ENCODE measurements around the gene NOTCH4.
A peak's percentile ranks its signal among the peaks of the same experiment; 100 is the strongest.
"Not testable (repeated sequence)": the region's sequence is repeated elsewhere in the genome, so short reads cannot be mapped to it uniquely, and the experiment has no call there.

NOTCH4 gene

DNA sequence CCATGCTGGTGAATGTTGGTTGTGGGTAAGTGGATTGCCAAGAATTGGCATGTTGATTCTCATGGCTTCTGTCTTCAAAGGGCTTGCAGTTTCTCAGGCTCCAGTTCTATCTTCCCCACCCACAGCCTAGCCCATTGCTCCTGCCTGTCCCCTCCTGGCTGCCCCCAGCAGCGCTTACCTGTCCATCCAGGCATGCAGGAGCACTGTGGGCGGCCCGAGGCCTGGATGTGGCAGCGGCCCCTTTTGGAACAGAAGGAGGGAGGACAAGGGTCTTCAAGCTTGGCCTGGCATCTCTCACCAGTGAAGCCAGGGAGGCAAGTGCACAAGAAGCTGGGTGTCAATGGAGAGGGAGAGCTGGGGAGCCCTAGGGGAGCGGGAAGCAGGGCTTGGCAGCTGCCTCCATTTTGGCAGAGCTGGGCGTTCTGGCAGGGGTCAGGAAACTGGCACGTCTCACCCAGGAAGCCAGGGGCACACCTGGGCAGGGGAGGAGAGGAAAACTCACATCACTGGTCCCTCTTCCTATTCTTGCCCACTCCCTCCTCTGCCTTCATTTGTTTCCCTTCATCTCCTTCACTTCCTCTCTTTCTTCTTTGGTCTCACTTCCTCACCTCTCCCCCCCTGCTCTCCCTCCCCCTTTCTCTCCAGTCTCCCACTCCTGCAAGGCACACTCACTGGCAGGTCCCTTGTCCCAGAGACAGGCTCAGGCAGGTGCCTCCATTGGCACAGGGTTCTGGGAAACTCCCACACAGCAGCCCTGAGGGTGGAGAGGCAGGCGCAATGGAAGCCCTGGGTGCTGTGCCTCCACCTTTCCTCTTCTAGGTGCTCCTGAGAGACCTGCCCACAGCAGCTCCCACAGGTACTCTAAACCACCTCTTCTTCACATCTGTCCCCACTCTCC, 1.3 kb downstream of the NOTCH4 start:
- in situ Hi-C loops (cut with MboI; ENCODE audit: low pct_unique_long_range_greater_than_20kb, low sequenced_read_pairs), result no loop called here
- no peak for DNase-seq

DNA sequence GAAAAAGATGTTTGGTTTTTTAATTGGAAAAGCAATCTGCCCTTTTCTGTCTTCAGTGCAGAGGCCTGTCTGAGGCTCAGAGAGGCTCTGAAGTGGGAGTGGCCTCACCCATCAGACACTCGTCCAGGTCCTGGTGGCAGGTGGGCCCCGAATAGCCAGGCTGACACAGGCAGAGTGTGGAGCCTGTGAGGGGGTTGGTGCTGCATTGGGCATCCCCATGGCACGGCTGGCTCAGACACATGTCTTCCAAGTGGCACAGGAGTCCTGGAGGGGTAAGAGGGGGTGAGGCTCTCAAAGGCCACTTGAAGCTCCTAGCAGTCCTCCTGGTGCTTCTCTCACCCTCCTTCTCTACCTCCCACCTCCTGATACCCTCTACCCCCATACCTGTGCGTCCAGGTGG, 3.8 kb downstream of the NOTCH4 start:
- DNase-seq, result no peak
- in situ Hi-C loops (cut with MboI; ENCODE audit: low pct_unique_long_range_greater_than_20kb, low sequenced_read_pairs), result no loop called here

DNA sequence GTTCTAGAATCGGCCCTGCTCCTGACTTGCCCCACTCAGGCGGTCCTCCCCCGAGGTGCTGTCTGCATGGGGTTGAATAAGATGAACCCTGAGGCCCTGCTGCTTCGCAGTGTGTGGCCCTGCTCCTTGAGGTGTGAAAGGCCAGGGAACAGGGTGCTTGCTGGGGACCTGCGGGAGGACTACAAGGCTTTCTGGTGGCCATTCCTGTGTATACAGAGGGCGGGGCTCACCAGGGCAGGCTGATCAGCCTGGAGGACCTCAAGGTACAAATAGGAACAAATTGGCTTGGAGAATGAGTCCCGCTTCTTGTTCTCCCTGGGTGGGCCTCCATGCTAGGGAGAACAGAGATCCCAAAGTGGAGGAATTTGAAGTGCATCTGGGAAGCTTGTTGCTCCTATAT, 5.7 kb downstream of the NOTCH4 start:
- in situ Hi-C loops (cut with MboI; ENCODE audit: low pct_unique_long_range_greater_than_20kb, low sequenced_read_pairs), result no loop called here

DNA sequence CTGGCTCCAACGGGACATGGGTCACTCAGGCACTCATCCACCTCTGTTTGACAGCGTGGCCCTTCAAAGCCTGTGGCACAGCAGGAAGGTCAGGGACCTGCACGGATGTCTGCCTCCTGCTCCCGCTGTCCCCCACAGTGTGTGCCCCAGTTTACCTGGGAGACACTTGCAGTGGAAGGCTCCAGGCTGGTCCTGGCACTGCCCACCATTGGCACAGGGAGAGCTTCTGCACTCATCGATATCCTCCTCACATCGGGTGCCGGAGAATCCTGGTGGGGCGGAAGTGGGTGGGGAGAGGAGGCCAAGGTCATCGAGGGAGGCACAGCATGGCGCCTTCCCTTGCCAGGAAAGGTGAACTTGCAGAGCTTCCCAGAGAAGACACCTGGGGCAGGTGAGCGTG, 6.9 kb downstream of the NOTCH4 start:
- in situ Hi-C loops (cut with MboI; ENCODE audit: low pct_unique_long_range_greater_than_20kb, low sequenced_read_pairs), result no loop called here
- DNase-seq, result no peak

More for the DNA sequence above, 5.7 kb downstream of the NOTCH4 start:
- no peak for DNase-seq

DNA sequence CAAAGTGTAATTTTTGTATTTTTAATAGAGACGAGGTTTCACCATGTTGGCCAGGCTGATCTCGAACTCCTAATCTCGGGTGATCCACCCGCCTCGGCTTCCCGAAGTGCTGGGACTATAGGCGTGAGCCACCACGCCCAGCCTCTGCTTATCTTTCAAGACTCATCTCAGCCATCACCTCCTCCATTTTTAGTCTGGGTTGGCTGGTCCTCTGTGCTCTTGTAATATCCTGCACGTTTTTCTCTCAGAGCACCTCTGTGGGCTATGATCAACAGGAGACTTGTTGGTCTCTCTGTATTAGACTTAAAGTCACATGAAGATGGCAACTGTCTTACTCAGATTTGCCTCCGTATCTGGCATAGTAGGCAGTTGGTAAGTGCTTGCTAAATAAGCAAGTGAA, 7.6 kb downstream of the NOTCH4 start:
- in situ Hi-C loops (cut with MboI; ENCODE audit: low pct_unique_long_range_greater_than_20kb, low sequenced_read_pairs), result no loop called here

DNA sequence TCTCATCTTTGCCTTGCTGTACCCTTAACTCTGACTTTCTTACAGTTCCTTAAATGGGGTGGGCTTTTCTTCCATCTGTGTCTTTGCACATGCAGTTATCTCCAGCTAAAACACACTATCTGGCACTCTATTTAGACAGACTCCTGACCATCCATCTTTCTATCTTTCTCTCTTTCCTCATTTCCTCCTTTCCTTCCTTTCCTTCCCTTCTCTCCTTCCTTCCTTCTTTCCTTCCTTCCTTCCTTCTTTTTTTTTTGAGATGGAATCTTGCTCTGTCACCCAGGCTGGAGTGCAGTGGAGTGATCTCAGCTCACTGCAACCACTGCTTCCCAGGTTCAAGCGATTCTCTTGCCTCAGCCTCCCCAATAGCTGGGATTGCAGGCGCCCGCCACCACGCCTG, 8.2 kb downstream of the NOTCH4 start:
- in situ Hi-C loops (cut with MboI; ENCODE audit: low pct_unique_long_range_greater_than_20kb, low sequenced_read_pairs), result no loop called here
- DNase-seq, result no peak

More for the DNA sequence above, 7.6 kb downstream of the NOTCH4 start:
- no peak for DNase-seq

DNA sequence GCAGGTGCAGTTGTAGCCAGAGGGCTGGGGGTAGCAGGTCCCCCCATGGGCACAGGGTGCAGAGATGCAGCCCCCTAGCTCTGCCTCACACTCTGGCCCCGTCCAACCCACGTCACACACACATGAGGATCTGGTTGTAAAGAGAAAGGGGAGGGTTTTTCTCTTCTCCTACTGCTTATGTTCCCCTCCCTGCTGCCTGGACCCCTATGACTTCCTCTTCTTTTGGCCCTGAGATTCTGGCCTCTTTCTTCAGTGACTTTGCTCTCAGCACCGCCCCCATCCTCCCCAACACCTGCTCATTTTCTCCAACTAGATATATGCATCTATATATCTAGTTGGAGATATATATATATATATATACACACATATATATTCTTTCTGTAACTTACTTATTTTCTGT, 9.7 kb downstream of the NOTCH4 start:
- DNase-seq, result peak; percentile 29
- in situ Hi-C loops (cut with MboI; ENCODE audit: low pct_unique_long_range_greater_than_20kb, low sequenced_read_pairs), result no loop called here

DNA sequence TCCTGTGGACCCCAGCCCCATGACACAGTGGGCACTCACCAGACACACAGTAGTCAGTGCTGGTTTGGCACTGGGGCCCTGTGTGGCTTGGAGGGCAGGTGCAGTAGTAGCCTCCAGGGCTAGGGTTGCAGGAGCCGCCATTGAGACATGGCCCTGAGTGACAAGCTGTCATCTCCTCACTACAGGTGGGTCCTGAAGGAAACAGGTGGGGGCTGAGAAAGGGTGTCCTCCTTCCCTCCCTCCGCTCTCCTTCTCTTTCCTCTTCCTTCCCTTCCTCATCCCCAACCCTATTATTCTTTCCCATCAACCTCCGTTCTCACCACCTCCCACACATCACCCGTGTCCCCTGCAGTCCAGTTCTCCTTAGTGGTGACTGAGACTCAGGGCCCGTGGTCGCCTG, 10.2 kb downstream of the NOTCH4 start:
- DNase-seq, result no peak
- in situ Hi-C loops (cut with MboI; ENCODE audit: low pct_unique_long_range_greater_than_20kb, low sequenced_read_pairs), result no loop called here

DNA sequence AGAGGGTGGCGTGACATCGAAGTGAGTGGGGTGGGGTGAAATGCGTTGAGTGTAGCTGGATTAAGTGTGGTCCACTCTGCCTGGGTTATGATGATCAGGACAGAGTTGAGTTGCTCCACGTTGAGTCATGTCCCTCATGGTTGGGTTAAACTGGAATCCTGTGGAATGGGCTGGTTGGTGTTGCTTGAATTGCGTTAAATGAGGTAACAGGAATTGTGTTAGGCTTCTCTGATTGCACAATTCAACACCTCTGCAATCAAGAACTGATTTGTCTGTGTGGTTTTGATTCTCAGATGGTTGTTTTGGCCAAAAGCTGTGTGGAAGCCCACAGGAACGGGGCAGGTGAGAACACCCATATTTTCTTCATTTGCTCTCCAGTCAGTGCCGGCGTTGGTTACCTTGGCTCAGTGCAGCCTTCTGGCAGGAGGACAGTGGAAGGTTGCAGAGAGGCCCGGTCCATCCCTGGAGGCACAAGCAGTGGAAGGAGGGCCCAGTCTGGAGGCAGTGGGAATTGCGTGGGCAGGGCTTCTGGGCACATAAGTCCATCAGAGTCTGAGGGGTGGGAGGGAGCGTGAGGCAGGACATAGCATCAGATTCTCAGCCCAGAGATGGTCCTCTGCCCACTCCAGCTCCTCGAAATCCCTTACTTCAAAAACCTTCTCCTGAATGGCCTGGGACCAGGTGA, 11.6 kb downstream of the NOTCH4 start:
- no peak for DNase-seq
- in situ Hi-C loops (cut with MboI; ENCODE audit: low pct_unique_long_range_greater_than_20kb, low sequenced_read_pairs), result no loop called here

DNA sequence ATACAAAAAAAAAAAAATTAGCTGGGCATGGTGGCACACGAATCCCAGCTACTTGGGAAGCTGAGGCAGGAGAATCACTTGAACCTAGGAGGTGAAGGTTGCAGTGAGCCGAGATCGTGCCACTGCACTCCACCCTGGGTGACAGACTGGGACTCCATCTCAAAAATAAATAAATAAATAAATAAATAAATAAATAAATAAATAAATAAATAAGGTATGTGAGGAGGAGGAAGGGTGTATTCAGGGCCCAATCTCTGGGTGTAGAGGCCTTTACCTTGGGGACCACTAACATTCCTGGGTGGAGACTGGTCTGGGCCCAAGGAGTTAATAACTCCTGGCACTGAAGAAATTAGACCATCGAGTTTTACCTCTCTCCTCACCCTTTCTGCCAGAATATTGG, 12.4 kb downstream of the NOTCH4 start:
- DNase-seq; in situ Hi-C loops (cut with MboI; ENCODE audit: low pct_unique_long_range_greater_than_20kb, low sequenced_read_pairs): not testable (repeated sequence)

DNA sequence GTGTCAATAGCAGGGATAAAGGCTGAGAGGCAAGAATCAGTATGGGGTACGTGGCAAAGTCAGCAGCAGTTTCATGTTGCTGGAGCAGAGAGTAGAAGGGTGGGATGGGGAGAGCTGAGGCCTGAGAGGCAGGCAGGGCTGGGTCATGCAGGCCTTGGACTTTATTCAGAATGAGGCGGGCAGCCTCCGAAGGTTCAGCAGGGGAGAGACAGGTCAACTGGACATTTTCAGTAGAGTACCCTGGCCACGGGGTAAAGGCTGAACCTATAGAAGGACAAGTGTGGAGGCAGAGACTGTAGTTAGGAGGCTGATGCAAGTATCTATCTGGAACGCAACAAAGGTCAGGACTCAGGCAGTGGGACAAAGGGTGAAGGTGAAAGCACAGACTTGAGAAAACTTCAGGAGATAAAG, 13.7 kb downstream of the NOTCH4 start:
- no peak for DNase-seq
- in situ Hi-C loops (cut with MboI; ENCODE audit: low pct_unique_long_range_greater_than_20kb, low sequenced_read_pairs), result no loop called here

DNA sequence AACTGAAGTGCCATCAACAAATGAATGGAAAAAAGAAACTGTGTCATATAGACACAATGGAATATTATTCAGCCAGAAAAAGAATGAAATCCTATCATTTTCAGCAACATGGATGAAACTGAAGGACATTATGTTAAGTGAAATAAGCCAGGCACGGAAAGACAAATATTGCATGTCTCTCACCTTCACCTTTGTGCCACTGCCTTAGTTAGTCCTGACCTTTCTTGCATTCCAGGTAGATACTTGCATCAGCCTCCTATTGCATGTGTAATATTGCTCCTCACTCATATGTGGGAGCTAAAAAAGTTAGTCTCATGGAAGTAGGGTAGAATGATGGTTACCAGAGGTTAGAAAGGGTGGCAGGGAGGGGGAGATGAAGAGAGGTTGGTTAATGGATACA, 14.9 kb downstream of the NOTCH4 start:
- DNase-seq, result no peak
- in situ Hi-C loops (cut with MboI; ENCODE audit: low pct_unique_long_range_greater_than_20kb, low sequenced_read_pairs), result no loop called here

DNA sequence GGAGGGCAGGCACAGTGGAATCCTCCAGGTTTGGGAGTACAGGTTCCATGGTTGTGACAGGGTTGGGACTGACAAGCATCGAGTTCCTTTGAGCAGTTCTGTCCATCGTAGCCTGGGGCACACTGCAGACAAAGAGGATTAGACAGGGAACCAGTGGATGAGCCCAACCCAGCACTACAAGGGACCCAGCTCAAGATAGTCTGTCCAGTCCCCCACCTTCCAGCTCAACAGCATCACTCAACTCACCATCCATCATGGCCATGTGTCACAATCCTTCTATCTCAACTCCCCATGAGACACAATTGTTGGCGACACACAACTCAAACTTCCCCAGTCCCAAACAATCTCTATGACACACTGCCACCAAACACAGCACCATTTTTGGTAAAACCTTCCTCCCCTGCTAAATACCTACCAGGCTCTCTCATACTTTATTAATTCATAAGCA, 19.6 kb downstream of the NOTCH4 start:
- no peak for DNase-seq
- in situ Hi-C loops (cut with MboI; ENCODE audit: low pct_unique_long_range_greater_than_20kb, low sequenced_read_pairs), result no loop called here

DNA sequence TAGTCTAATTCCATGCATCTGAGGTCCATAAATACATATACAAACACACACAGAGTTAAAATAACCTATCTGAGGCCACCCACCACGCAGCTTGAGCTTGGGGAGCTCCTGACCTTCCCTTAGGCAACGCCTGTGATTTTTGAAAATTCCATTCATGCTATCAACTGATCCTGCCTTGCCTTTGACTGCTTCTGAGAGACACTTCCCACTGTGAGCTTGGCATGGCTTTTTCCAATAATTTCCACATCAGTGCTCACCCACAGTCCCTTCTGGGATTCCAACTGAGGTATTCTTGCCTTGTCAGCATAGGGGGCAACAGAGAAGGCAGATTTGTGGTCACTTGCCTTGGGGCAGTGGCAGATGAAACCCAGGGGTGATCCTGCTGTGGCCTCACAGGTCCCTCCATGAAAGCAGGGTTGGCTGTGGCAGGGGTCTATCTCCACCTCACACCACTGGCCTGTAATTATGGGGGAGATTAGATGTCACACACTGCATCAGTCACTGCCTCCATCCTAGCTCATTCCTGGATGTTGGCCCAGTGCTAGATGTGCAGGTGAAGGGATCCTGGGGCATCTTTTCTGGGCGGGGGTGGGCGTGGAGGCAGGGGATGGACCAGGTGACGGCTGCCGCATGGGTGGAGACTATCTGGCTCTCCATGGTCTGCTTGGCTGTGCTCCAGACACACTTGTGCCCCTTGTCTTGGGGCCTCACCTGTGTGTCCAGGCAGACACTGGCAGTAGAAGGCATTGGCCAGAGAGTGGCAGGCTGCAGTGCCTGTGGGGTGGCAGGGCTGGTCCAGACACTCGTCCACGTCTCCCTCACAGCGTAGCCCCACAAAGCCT, 20.2 kb downstream of the NOTCH4 start:
- DNase-seq, result no peak
- in situ Hi-C loops (cut with MboI; ENCODE audit: low pct_unique_long_range_greater_than_20kb, low sequenced_read_pairs), result no loop called here

DNA sequence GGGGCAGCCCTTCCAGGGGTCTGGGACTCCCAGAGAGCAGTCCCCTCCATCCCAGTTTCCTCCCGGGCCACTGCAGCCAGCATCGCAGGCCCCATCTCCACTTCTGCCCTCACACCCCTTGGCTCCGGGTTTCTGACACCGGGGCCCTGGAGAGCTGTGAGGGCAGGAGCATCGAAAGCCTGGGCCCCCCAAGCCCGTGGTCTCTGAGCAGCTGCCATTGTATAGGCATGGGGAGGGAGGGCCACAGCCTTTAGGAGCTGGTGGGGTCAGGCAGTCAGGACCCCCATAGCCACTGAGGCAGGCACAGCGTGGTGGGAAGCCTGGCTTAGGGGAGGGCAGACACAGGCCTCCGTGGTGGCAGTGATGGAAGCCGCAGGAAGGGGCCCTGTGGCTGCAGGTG, 21.7 kb downstream of the NOTCH4 start:
- in situ Hi-C loops (cut with MboI; ENCODE audit: low pct_unique_long_range_greater_than_20kb, low sequenced_read_pairs), result no loop called here
- DNase-seq, result no peak

DNA sequence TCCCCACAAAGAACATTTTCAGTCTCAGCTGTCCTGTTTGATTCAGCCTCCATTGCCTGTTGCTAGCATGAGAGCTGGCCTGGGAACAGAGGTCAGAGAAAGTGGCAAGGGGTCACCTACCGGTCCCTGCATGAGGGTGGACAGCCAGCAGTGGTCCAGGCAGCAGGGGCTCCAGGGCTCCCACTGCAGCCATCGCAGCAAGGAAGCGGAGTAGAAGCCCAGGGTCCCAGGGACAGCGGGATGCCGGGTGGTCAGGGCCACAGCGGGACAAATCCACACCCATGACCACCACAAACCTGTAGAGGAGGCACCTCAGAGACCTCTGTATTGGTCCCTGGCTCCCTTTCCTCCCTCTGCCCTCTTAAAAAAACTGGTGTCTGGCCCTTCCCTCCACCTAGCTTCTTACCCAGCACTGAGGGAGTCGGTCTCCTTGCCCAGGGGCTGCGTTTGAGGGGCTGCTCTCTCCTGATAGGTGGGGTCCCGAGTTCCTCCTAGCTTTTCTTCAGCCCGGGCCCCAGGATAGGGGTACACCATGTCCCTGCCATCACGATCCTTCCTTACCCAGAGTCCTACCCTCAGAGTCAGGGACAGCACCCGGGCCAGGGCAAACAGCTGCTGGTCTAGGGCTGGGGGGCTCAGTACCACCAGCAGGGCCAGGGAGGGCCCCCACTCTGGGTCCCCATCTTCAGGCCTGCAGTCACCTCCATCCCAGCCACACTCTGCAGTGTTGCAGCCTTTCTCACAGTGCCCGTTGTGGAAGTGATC, 23.0 kb downstream of the NOTCH4 start:
- in situ Hi-C loops (cut with MboI; ENCODE audit: low pct_unique_long_range_greater_than_20kb, low sequenced_read_pairs), result no loop called here
- no peak for DNase-seq

DNA sequence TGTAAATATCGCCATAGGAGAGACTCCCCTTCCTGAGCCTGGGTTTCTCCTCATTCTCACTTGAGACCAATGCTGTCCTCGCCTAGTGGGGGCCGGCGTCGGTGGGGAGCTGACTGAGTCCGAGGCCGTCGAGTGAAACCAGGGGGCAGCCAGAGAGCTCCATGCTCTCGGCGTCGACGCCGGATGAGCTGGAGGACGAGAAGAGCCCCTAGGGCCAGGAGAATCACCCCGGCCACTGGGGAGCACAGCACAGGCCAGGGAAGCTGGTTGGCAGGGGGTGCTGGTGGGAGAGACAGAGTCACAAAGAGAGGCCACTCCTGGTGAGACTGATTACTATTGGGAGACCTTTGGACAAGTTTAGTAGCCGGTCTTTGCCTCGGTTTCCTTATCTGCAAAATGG, 25.0 kb downstream of the NOTCH4 start:
- in situ Hi-C loops (cut with MboI; ENCODE audit: low pct_unique_long_range_greater_than_20kb, low sequenced_read_pairs), result no loop called here
- no peak for DNase-seq

DNA sequence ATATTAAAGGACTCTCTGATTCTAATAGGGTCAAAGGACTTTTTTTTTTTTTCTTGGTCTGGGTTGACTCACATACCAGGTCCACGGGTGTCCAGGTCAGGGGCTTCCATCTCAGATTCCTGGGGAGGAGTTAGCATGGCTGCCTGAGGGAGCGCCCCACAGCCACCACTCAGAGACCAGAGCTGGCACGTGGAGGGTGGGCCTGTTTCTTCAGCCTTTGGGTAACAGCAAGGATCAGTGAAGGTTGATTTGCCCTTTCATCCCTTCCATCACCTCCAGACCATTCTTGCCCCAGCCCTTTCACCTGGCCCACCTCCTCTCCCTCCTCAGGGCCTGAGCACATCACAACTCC, 25.5 kb downstream of the NOTCH4 start:
- DNase-seq, result no peak
- in situ Hi-C loops (cut with MboI; ENCODE audit: low pct_unique_long_range_greater_than_20kb, low sequenced_read_pairs), result no loop called here
